ENCODE results near the gene BANF1. TPM values are rescaled to one million over a fixed set of nuclear protein-coding genes. Genes with fewer than 3 reads are reported as not detected.

BANF1 gene, protein sequence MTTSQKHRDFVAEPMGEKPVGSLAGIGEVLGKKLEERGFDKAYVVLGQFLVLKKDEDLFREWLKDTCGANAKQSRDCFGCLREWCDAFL
- 9.2 and 26.8 TPM in 2 replicates for total RNA-seq (ENCODE audit: low replicate concordance)

DNA sequence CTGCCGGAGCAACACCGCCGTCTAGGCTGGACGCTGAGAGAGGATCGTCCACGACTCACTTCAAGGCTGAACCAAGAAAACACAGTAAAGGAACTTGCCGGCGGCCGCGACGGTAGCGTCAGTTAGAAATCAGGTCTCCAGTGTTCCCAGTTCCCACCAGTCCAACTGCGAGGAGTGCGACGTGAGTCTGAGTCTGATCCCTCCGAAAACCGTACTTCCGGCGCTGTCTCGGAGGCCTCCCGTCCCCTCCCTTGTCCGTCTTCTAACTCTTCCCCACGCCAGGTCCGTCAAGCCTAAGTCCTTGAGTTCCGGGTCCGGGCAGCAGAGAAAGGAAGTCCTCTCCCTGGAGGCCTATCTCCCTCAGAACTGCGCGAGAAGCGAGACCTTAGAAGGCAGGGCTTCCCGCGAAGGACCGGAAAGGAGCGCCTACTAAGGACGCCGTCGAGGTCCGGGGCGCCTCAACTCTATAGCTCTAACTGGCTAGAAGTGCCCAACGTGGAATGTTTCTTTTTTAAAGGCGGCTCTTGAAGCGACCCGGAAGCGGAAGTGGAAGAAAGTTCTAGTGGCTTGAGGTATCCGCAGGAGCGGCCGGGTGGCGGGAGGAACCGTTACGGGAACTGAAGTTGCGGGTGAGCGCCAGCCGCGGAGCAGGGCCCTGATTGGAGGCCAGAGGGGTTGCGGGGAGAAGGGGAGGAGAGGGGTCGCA lies at the start of gene BANF1, which contains the start of gene EIF1AD:
Gene BANF1 (plus strand): TSS at position 562 of the 706 bp plus-strand sequence. CDS start 748 bp downstream, outside the sequence.
Gene EIF1AD (minus strand): TSS at position 216 of the 706 bp plus-strand sequence. CDS start 1,768 bp downstream, outside the sequence.

DNA sequence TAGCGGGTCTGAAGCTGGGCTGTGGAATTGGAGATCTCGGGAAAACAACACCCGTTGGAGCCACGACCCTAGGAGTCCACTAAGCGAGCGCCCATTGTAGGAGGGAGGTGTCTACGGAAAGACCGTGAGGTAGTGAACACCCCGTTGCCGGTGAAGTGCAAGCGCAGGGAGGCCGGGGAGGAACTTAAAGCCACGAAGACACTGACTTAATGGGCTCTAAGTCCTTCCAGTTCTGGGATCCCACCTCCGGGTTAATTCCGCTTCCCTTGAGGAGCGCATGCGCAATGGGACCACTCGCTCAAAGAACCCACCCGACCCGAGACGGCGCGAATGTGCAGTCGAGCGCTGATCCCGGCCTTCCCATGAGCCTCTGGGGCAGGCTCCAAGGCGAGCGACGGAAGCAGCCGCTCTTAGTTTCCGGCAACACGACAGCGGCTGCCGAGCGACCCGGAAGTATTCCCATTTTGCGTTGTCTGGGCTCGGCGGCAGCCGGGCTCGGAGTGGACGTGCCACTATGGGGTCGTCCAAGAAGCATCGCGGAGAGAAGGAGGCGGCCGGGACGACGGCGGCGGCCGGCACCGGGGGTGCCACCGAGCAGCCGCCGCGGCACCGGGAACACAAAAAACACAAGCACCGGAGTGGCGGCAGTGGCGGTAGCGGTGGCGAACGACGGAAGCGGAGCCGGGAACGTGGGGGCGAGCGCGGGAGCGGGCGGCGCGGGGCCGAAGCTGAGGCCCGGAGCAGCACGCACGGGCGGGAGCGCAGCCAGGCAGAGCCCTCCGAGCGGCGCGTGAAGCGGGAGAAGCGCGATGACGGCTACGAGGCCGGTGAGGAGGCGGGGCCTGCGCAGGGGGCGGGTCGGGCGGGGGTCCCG lies 40.8 kb upstream of the BANF1 start, which contains the start of gene SART1:
Gene SART1 (plus strand): TSS at position 468 of the 874 bp plus-strand sequence. CDS start 47 bp downstream, at position 515.

GRCh38 chr11:66011785-66012303 lies 9.5 kb downstream of the BANF1 start, which contains the start of gene CST6:
Gene CST6 (plus strand): TSS chr11:66012008. CDS start chr11:66012045, 37 bp downstream.

DNA sequence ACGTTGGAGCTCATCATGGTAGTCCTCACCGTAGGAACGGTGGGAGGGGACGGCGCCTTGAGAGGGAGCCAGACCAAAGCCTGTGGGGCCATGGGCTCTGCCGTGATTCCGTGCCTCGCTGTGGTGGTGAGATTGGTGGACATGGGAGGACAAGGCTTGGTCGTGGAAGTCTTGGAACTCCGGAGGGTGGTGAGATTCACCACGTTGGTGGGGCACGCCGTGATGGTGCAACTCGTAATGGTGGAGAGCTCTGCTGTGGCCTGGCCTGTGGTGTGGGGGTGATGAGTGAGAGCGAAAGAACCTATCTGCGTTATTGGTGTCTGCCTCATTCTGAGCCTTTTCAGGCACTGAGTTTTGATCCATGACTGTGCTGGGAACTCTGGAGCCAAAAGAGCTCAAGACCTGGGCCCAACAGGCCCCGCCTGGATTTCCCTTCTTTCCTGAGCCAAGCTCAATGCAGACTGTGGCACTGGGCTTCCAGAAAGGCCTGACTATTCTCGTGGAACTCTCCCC lies 23.8 kb downstream of the BANF1 start, which contains the start of gene CATSPER1:
Gene CATSPER1 (minus strand): TSS at position 463 of the 513 bp plus-strand sequence. CDS start 100 bp downstream, at position 363.

GRCh38 chr11:66048547-66049323 lies 46.4 kb downstream of the BANF1 start, which contains the start of gene GAL3ST3:
Gene GAL3ST3 (minus strand): TSS chr11:66049161. CDS start chr11:66045415, 3,746 bp downstream.

GRCh38 chr11:66051766-66052663 lies 49.7 kb downstream of the BANF1 start, which contains the start of gene SF3B2:
Gene SF3B2 (plus strand): TSS chr11:66052364. CDS start chr11:66052385, 21 bp downstream.

Other genes with a start within 250 kb of the BANF1 start
- gene AP5B1, start 221.5 kb upstream of the BANF1 start, total RNA-seq (ENCODE audit: low replicate concordance), result 1.9 and 4.4 TPM in 2 replicates
- not detected in 2 replicates for gene OVOL1, start 215.4 kb upstream of the BANF1 start, total RNA-seq (ENCODE audit: low replicate concordance)
- gene SNX32, start 168.5 kb upstream of the BANF1 start, total RNA-seq (ENCODE audit: low replicate concordance), result 1.1 and 4.3 TPM in 2 replicates
- 1,218 and 1,682 TPM in 2 replicates for gene CFL1, start 144.3 kb upstream of the BANF1 start, total RNA-seq (ENCODE audit: low replicate concordance)
- gene MUS81, start 142.1 kb upstream of the BANF1 start, total RNA-seq (ENCODE audit: low replicate concordance), result 24.6 and 40.7 TPM in 2 replicates
- gene EFEMP2, start 129.7 kb upstream of the BANF1 start, total RNA-seq (ENCODE audit: low replicate concordance), result 81.4 and 103 TPM in 2 replicates
- not detected in 2 replicates for gene CTSW, start 122.7 kb upstream of the BANF1 start, total RNA-seq (ENCODE audit: low replicate concordance)
- 206 and 226 TPM in 2 replicates for gene FIBP, start 114.0 kb upstream of the BANF1 start, total RNA-seq (ENCODE audit: low replicate concordance)
- 28.1 and 51.0 TPM in 2 replicates for gene CCDC85B, start 111.8 kb upstream of the BANF1 start, total RNA-seq (ENCODE audit: low replicate concordance)
- gene FOSL1, start 102.1 kb upstream of the BANF1 start, total RNA-seq (ENCODE audit: low replicate concordance), result 0.94 and 5.3 TPM in 2 replicates
- 14.7 and 15.8 TPM in 2 replicates for gene C11orf68, start 83.4 kb upstream of the BANF1 start, total RNA-seq (ENCODE audit: low replicate concordance)
- 156 and 329 TPM in 2 replicates for gene DRAP1, start 83.1 kb upstream of the BANF1 start, total RNA-seq (ENCODE audit: low replicate concordance)
- not detected in 2 replicates for gene TSGA10IP, start 57.0 kb upstream of the BANF1 start, total RNA-seq (ENCODE audit: low replicate concordance)
- gene SART1, start 40.8 kb upstream of the BANF1 start, total RNA-seq (ENCODE audit: low replicate concordance), result 59.2 and 75.6 TPM in 2 replicates
- 30.3 and 32.8 TPM in 2 replicates for gene EIF1AD, start 346 bp upstream of the BANF1 start, total RNA-seq (ENCODE audit: low replicate concordance)
- gene CST6, start 9.5 kb downstream of the BANF1 start, total RNA-seq (ENCODE audit: low replicate concordance), result 2.3 and 2.8 TPM in 2 replicates
- 0.68 TPM in 1 of 2 replicates, not detected in the other for gene CATSPER1, start 24.0 kb downstream of the BANF1 start, total RNA-seq (ENCODE audit: low replicate concordance)
- gene GAL3ST3, start 46.7 kb downstream of the BANF1 start, total RNA-seq (ENCODE audit: low replicate concordance), result 0.38 TPM in 1 of 2 replicates, not detected in the other
- gene SF3B2, start 49.9 kb downstream of the BANF1 start, total RNA-seq (ENCODE audit: low replicate concordance), result 71.4 and 114 TPM in 2 replicates
- 53.6 and 59.8 TPM in 2 replicates for gene PACS1, start 67.8 kb downstream of the BANF1 start, total RNA-seq (ENCODE audit: low replicate concordance)